ENCODE results near the gene PRRT1. TPM values are rescaled to one million over a fixed set of nuclear protein-coding genes. Genes with fewer than 3 reads are reported as not detected.
"Not testable (repeated sequence)": the region's sequence is repeated elsewhere in the genome, so short reads cannot be mapped to it uniquely, and the experiment has no call there.

The PRRT1 gene
- total RNA-seq, 4 donors from 2014 or later = 2.7 to 4.4 (median 4.0) TPM

GRCh38 chr6:32187009-32187709, 35.4 kb upstream of the PRRT1 start:
- 67% methylated on average over 12 of the region's 12 CpGs for WGBS
- peaks cover 67 to 82% (median 79%) of the 10 kb centered on the region in 4 donors for H3K4me1 ChIP-seq
- H3K4me3 ChIP-seq = no peak overlapping the region
- H3K27me3 ChIP-seq = no peaks in the 10 kb centered on the region
- DNase-seq (ENCODE audit: extremely low spot score) = no peak
- H3K27ac ChIP-seq (replicated peaks in 1 of 4) = peak overlapping the region; percentile 84 to 99 (median 98)
- no peaks in the 10 kb centered on the region for H3K9me3 ChIP-seq
- H3K36me3 ChIP-seq = peaks cover 16 to 39% (median 31%) of the 10 kb centered on the region in 4 donors
- intact Hi-C loops (cut with DNase I) = no loop called here
- TF ChIP-seq, protein P1, sequence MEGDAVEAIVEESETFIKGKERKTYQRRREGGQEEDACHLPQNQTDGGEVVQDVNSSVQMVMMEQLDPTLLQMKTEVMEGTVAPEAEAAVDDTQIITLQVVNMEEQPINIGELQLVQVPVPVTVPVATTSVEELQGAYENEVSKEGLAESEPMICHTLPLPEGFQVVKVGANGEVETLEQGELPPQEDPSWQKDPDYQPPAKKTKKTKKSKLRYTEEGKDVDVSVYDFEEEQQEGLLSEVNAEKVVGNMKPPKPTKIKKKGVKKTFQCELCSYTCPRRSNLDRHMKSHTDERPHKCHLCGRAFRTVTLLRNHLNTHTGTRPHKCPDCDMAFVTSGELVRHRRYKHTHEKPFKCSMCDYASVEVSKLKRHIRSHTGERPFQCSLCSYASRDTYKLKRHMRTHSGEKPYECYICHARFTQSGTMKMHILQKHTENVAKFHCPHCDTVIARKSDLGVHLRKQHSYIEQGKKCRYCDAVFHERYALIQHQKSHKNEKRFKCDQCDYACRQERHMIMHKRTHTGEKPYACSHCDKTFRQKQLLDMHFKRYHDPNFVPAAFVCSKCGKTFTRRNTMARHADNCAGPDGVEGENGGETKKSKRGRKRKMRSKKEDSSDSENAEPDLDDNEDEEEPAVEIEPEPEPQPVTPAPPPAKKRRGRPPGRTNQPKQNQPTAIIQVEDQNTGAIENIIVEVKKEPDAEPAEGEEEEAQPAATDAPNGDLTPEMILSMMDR (IDR thresholded peaks at IDR 0.05) = no peak
- TF ChIP-seq POLR2AphosphoS5 (IDR thresholded peaks at IDR 0.05) (no peak), POLR2A (IDR thresholded peaks at IDR 0.05; ENCODE audit: low read depth) (no peak), EP300 (IDR thresholded peaks at IDR 0.05) (no peak)

DNA sequence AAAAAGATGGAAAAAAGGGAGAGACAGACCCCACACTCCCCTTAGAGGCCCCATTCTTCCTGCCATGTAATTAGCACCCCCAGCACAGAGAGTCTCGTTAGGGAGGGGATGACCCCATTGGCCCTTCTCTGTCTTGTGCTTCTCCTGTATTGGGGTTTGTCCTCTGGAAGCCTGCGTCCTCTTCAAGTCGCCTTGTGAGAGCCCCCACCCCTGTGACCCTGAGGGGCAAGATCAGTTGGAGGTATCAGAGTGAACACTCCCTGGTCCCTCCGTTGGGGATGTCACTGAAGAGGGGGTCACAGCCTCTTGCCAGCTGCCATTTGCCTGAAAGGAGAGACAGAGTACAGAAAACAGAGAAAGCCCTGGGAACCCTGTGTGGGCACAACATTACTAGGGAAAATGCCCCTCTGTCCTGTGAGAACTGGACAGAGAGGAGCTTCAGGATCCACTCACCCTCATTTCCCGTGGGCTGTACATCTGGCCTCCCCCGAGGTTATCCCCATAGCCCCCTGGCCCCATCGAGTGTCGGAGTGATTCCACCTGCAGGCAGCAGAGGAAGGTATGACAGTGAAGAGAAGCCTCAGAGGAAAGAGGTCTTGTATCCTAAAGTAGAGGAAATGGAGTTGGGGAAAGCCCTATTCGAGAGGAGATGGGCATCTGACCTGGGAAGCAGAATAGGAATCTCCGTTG, 34.6 kb upstream of the PRRT1 start:
- H3K27ac ChIP-seq (replicated peaks in 1 of 4) = peak overlapping the region; percentile 84 to 99 (median 98)
- H3K9me3 ChIP-seq; H3K27me3 ChIP-seq; intact Hi-C loops (cut with DNase I); H3K4me3 ChIP-seq; DNase-seq (ENCODE audit: extremely low spot score): not testable (repeated sequence)
- WGBS = 58% methylated on average over 9 of the region's 10 CpGs
- peaks cover 68 to 83% (median 79%) of the 10 kb centered on the region in 4 donors for H3K4me1 ChIP-seq
- peaks cover 16 to 46% (median 35%) of the 10 kb centered on the region in 4 donors for H3K36me3 ChIP-seq

GRCh38 chr6:32185681-32186131, 34.0 kb upstream of the PRRT1 start:
- H3K9me3 ChIP-seq; intact Hi-C loops (cut with DNase I); H3K4me3 ChIP-seq; H3K27me3 ChIP-seq: not testable (repeated sequence)
- WGBS = 27% methylated on average over 11 of the region's 11 CpGs
- peaks cover 16 to 52% (median 41%) of the 10 kb centered on the region in 4 donors for H3K36me3 ChIP-seq
- DNase-seq (ENCODE audit: extremely low spot score) = peak; percentile 99
- H3K4me1 ChIP-seq = peaks cover 67 to 83% (median 78%) of the 10 kb centered on the region in 4 donors
- TF ChIP-seq POLR2AphosphoS5 (IDR thresholded peaks at IDR 0.05) = peak; percentile 19 to 44
- peak overlapping the region; percentile 84 to 99 (median 98) for H3K27ac ChIP-seq (replicated peaks in 1 of 4)

DNA sequence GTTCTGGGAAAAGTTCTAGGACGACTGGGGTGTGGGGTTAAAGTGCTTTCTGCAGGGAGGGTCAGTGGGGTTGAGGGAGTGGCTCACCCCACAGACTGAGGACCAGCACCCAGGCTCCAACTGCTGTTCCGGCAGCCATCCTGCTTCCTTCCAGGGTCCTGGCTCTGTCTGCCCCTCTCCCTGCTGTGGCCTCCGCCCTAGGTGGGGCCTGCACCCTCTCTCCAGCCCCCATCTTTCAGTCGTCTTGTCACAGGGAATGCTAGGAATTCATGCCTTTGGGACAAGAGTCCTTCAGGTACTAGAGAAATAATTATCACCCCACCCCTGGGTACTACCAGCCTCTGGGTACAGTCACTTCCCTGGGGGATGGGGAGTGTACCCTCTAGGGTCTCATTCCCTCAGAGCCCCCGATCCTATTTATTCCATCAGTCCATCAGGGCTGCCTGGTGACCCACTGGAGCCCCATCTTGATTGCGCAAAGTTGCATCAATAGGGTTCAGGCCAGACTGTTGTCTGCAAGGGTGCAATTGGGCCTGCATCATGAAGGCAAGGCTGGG, 32.4 kb upstream of the PRRT1 start, which contains the start of gene AGER:
TSS of gene AGER (minus strand) at position 170 of the 557 bp plus-strand sequence. CDS start at position 139, 31 bp downstream.
- WGBS = 63% methylated on average over 6 of the region's 6 CpGs
- intact Hi-C loops (cut with DNase I) = no loop called here
- peaks cover 16 to 64% (median 52%) of the 10 kb centered on the region in 4 donors for H3K36me3 ChIP-seq

GRCh38 chr6:32183483-32184083, 31.8 kb upstream of the PRRT1 start:
- TF ChIP-seq, protein P1 (IDR thresholded peaks at IDR 0.05) = no peak
- TF ChIP-seq POLR2A (IDR thresholded peaks at IDR 0.05; ENCODE audit: low read depth) (no peak), POLR2AphosphoS5 (IDR thresholded peaks at IDR 0.05) (no peak), EP300 (IDR thresholded peaks at IDR 0.05) (no peak)
- Histone ChIP-seq H3K4me1 (peaks cover 70 to 89% (median 86%) of the 10 kb centered on the region in 4 donors), H3K9me3 (no peaks in the 10 kb centered on the region), H3K4me3 (no peak overlapping the region), H3K36me3 (peaks cover 16 to 64% (median 52%) of the 10 kb centered on the region in 4 donors), H3K27me3 (no peaks in the 10 kb centered on the region), H3K27ac (replicated peaks in 1 of 4) (peak overlapping the region; percentile 84 to 99 (median 98))
- intact Hi-C loops (cut with DNase I) = no loop called here
- WGBS = 80% methylated on average over 15 of the region's 15 CpGs
- DNase-seq (ENCODE audit: extremely low spot score) = no peak

More for the DNA sequence above, 32.4 kb upstream of the PRRT1 start, which contains the start of gene AGER:
- Histone ChIP-seq H3K27ac (replicated peaks in 1 of 4) (peak within 1 kb of the TSS; percentile 84 to 99 (median 98)), H3K4me1 (peaks cover 72 to 89% (median 86%) of the 10 kb centered on the region in 4 donors), H3K27me3 (no peaks in the 10 kb centered on the region), H3K9me3 (no peaks in the 10 kb centered on the region), H3K4me3 (no peak within 1 kb of the TSS)
- DNase-seq (ENCODE audit: extremely low spot score) = no peak
- no peak for TF ChIP-seq POLR2A (IDR thresholded peaks at IDR 0.05; ENCODE audit: low read depth)
- no peak for TF ChIP-seq EP300 (IDR thresholded peaks at IDR 0.05)
- TF ChIP-seq, protein P1 (IDR thresholded peaks at IDR 0.05) = no peak
- no peak for TF ChIP-seq POLR2AphosphoS5 (IDR thresholded peaks at IDR 0.05)

Measured in esophagus muscularis mucosa (tissue), 4 donors.